IMR-90 (cell line): ENCODE results near the gene NEK2. TPM values are rescaled to one million over a fixed set of nuclear protein-coding genes. Genes with fewer than 3 reads are reported as not detected.
"Not testable (repeated sequence)": the region's sequence is repeated elsewhere in the genome, so short reads cannot be mapped to it uniquely, and the experiment has no call there.

Experiments
- ATAC-seq: fragments of 200-7000 bp; cut with Tn5 transposase; 2 replicates; pipeline ENCODE4 v1.9.1; 2020; ENCODE audit warnings: low read depth, mild to moderate bottlenecking, moderate library complexity
- BruUV-seq: library from RNA; stranded (reverse); fragments of 400-500 nt; replicated peaks from 2 replicates; lab custom pipeline; 2021; lab: Mats Ljungman, UMichigan
- CTCF ChIA-PET: fragments of 300-600 bp; formaldehyde crosslinking; extraction: SDS; loops from one replicate; lab custom pipeline; 2021; ENCODE audit warnings: antibody characterized with exemption; lab: Yijun Ruan, JAX
- POLR2A ChIA-PET: fragments of 300-600 bp; sonication (Branson Sonifier 250); formaldehyde crosslinking; loops from one replicate; lab custom pipeline; 2022; ENCODE audit warnings: antibody characterized with exemption; ENCODE audit not compliant: unreplicated experiment; lab: Charles Lee
- DNase-seq: peaks from one replicate; pipeline ENCODE4 v3.0.0; 2013
- H2AFZ ChIP-seq: replicated peaks from 2 replicates; pipeline ENCODE3; 2013; ENCODE audit warnings: low read length, mild to moderate bottlenecking; ENCODE audit not compliant: poor library complexity
- H2AK5ac ChIP-seq: 2 replicates; pipeline ENCODE4 v1.6.1; 2013; ENCODE audit warnings: low read depth, low read length, inconsistent platforms
- H2AK9ac ChIP-seq: replicated peaks from 2 replicates; pipeline ENCODE3; 2013; ENCODE audit warnings: mild to moderate bottlenecking, low read depth, low read length, moderate library complexity; ENCODE audit not compliant: poor library complexity
- H2BK120ac ChIP-seq: 2 replicates; pipeline ENCODE4 v1.6.1; 2013; ENCODE audit warnings: low read depth, low read length, inconsistent platforms
- H2BK15ac ChIP-seq: 3 replicates; pipeline ENCODE4 v1.6.1; 2013; ENCODE audit warnings: low read depth, low read length, inconsistent platforms
- H2BK20ac ChIP-seq: 2 replicates; pipeline ENCODE4 v1.6.1; 2013; ENCODE audit warnings: low read depth, mild to moderate bottlenecking, inconsistent platforms, low read length, moderate library complexity
- H2BK5ac ChIP-seq: 2 replicates; pipeline ENCODE4 v1.6.1; 2013; ENCODE audit warnings: mild to moderate bottlenecking, low read depth, low read length, inconsistent platforms; ENCODE audit not compliant: poor library complexity, severe bottlenecking
- H3K14ac ChIP-seq: replicated peaks from 2 replicates; pipeline ENCODE4 v1.6.1; 2013; ENCODE audit warnings: low read depth, low read length, inconsistent platforms
- H3K18ac ChIP-seq: 2 replicates; pipeline ENCODE4 v1.6.1; 2013; ENCODE audit warnings: low read depth, low read length, control low read depth
- H3K23ac ChIP-seq: 2 replicates; pipeline ENCODE4 v1.6.1; 2013; ENCODE audit warnings: low read depth, low read length, inconsistent platforms
- H3K27ac ChIP-seq: 2 replicates; pipeline ENCODE4 v1.5.1; 2013; ENCODE audit warnings: mild to moderate bottlenecking, control low read depth, low read length; ENCODE audit not compliant: insufficient read depth
- H3K27me3 ChIP-seq: 2 replicates; pipeline ENCODE4 v1.6.1; 2013; ENCODE audit warnings: low read length; ENCODE audit not compliant: control insufficient read depth, insufficient read depth
- H3K36me3 ChIP-seq: 2 replicates; pipeline ENCODE4 v1.6.1; 2013; ENCODE audit warnings: low read length, mixed read lengths; ENCODE audit not compliant: control insufficient read depth, insufficient read depth
- H3K4ac ChIP-seq: 2 replicates; pipeline ENCODE4 v1.6.1; 2013; ENCODE audit warnings: low read depth, low read length, inconsistent platforms
- H3K4me1 ChIP-seq: 2 replicates; pipeline ENCODE4 v1.6.1; 2013; ENCODE audit warnings: low read length, mixed read lengths; ENCODE audit not compliant: control insufficient read depth, insufficient read depth
- H3K4me2 ChIP-seq: 2 replicates; pipeline ENCODE4 v1.6.1; 2013; ENCODE audit warnings: low read depth, mild to moderate bottlenecking, control low read depth, low read length, moderate library complexity
- H3K4me3 ChIP-seq: 2 replicates; pipeline ENCODE4 v1.5.1; 2013; ENCODE audit warnings: low read depth, mild to moderate bottlenecking, control low read depth, low read length, moderate library complexity; ENCODE audit not compliant: insufficient read depth
- H3K56ac ChIP-seq: 2 replicates; pipeline ENCODE4 v1.6.1; 2013; ENCODE audit warnings: low read length, inconsistent platforms; ENCODE audit not compliant: insufficient read depth; ENCODE audit errors: extremely low read depth
- H3K79me1 ChIP-seq, 2 experiments: 2 replicates each; pipeline ENCODE4 v1.6.1; 2013; ENCODE audit warnings: low read length in 2 of 2, inconsistent platforms in 1 of 2, low read depth in 1 of 2
- H3K9ac ChIP-seq: 2 replicates; pipeline ENCODE4 v1.6.1; 2013; ENCODE audit warnings: low read depth, low read length, control low read depth
- H3K9me1 ChIP-seq: 2 replicates; pipeline ENCODE4 v1.6.1; 2013; ENCODE audit warnings: low read length, inconsistent platforms; ENCODE audit not compliant: insufficient read depth
- H3K9me3 ChIP-seq: 2 replicates; pipeline ENCODE4 v1.6.1; 2013; ENCODE audit warnings: low read length; ENCODE audit not compliant: control insufficient read depth, insufficient read depth
- H4K20me1 ChIP-seq: 2 replicates; pipeline ENCODE4 v1.6.1; 2013; ENCODE audit warnings: low read length, inconsistent platforms; ENCODE audit not compliant: insufficient read depth
- H4K5ac ChIP-seq: 2 replicates; pipeline ENCODE4 v1.6.1; 2013; ENCODE audit warnings: mild to moderate bottlenecking, low read depth, low read length, control low read depth
- H4K8ac ChIP-seq, 2 experiments: 2 replicates each; pipeline ENCODE4 v1.6.1; 2013; ENCODE audit warnings: low read depth in 2 of 2, low read length in 2 of 2, control low read depth in 1 of 2, inconsistent platforms in 1 of 2
- H4K91ac ChIP-seq: 2 replicates; pipeline ENCODE4 v1.6.1; 2013; ENCODE audit warnings: low read depth, low read length, inconsistent platforms; ENCODE audit not compliant: insufficient read depth
- FOS ChIP-seq: fragments of 150-350 bp; IDR thresholded peaks from 2 replicates; pipeline ENCODE4 v1.6.1; 2016; ENCODE audit warnings: low read depth, low read length
- WGBS, 2 experiments: methylation state at CpG; one replicate each; pipeline versions ENCODE4 v1.1.5 to v1.1.7; 2013; ENCODE audit warnings: missing lambda C conversion rate in 2 of 2; ENCODE audit not compliant: insufficient read length in 1 of 2; ENCODE audit errors: extremely low coverage in 2 of 2; 5-methylcytosine and 5-hydroxymethylcytosine counted together
- dilution Hi-C: fragments of 300-500 bp; cut with HindIII; formaldehyde crosslinking; loops from one replicate; pipeline ENCODE4 v1.14.3; 2018; ENCODE audit warnings: low sequenced_read_pairs; ENCODE audit not compliant: unreplicated experiment
- in situ Hi-C: fragments of 300-500 bp; cut with MboI; formaldehyde crosslinking; loops from 3 replicates; pipeline ENCODE4 v1.14.3; 2019; ENCODE audit warnings: low sequenced_read_pairs, inconsistent platforms, mixed read lengths
- intact Hi-C: fragments of 100-400 bp; cut with micrococcal nuclease; formaldehyde crosslinking; loops from 2 replicates; pipeline ENCODE4 v1.10.0; 2022
- polyA plus RNA-seq, 3 experiments: library from polyadenylated mRNA; depleted of rRNA; stranded (reverse); fragments of >200 nt; gene quantifications; 2 replicates each; pipeline ENCODE4 v1.2.3, GENCODE V29; 2012; ENCODE audit warnings: low replicate concordance in 1 of 3
- total RNA-seq: library from RNA; depleted of rRNA; stranded (reverse); fragments of >200 nt; gene quantifications from 2 replicates; pipeline ENCODE4 v1.2.3, GENCODE V29; 2012

The NEK2 gene
- total and polyA plus RNA-seq, 2 of the 4 experiments (the other 2 are of a cell fraction), result 9.9 to 26.0 TPM

DNA sequence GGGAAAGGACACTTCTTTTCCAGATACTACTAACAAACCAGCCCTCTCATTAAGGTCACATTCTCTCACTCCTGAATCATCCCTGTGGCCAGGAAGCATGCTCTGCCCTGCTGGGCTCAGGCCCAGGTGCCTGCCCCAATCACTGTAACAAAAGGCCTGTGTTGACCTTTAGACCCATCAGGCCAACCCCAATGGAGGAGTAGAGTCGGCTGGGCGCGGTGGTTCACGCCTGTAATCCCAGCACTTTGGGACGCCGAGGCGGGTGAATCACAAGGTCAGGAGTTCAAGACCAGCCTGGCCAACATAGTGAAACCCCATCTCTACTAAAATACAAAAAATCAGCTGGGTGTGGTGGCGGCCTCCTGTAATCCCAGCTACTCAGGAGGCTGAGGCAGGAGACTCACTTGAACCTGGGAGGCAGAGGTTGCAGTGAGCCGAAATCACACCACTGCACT lies 38.8 kb downstream of the NEK2 start:
- H2BK20ac ChIP-seq, POLR2A ChIA-PET, H4K20me1 ChIP-seq, H3K9me3 ChIP-seq, H3K4me2 ChIP-seq, dilution Hi-C loops, H4K8ac ChIP-seq, H3K4ac ChIP-seq, H2AK9ac ChIP-seq, CTCF ChIA-PET, intact Hi-C loops, in situ Hi-C loops, BruUV-seq, H3K14ac ChIP-seq, H3K18ac ChIP-seq, H3K4me3 ChIP-seq, H2BK5ac ChIP-seq, H3K36me3 ChIP-seq, H3K56ac ChIP-seq, H4K5ac ChIP-seq, H3K79me1 ChIP-seq, H2BK15ac ChIP-seq, H3K9ac ChIP-seq, H4K91ac ChIP-seq, H3K23ac ChIP-seq, H3K27me3 ChIP-seq: not testable (repeated sequence)
- H2AK5ac ChIP-seq, result peak overlapping the region; percentile 48; the same call in 1 of the 2 replicates
- H3K9me1 ChIP-seq, result peaks cover 19% of the 10 kb centered on the region
- TF ChIP-seq FOS, result 0 out of 2 replicates have a peak, but pooled peaks have one; percentile 12
- H3K4me1 ChIP-seq, result peaks cover 24% of the 10 kb centered on the region
- WGBS, 2 experiments, result no CpG with 5 or more reads among the region's 9 CpGs
- peak; percentile 80 for DNase-seq
- peak overlapping the region; percentile 30; the same call in 1 of the 2 replicates for H3K27ac ChIP-seq
- H2BK120ac ChIP-seq, result peak overlapping the region; percentile 19; the same call in 1 of the 2 replicates
- H2AFZ ChIP-seq, result peak overlapping the region; percentile 26
- ATAC-seq, result peak; percentile 36
